Activated CD8-positive, alpha-beta T cell treated with anti-CD3 and anti-CD28 coated beads, Interleukin-2, amount 10 ng/mL, durations not matched to agents 7 days and 5 days (primary cell): Measurements from ENCODE around the gene MAPT. TPM values are rescaled to one million over a fixed set of nuclear protein-coding genes. Genes with fewer than 3 reads are reported as not detected.

Source experiments
- ATAC-seq: fragments of 150-1000 bp; cut with Tn5 transposase; one replicate; pipeline ENCODE4 v1.10.0; 2021; ENCODE audit warnings: moderate library complexity
- CTCF ChIA-PET: fragments of 350-600 bp; sonication (Branson Sonifier 250); formaldehyde crosslinking; loops from one replicate; lab custom pipeline; 2021; ENCODE audit warnings: antibody characterized with exemption; lab: Charles Lee
- POLR2A ChIA-PET: fragments of 350-600 bp; sonication (Branson Sonifier 250); formaldehyde crosslinking; loops from one replicate; lab custom pipeline; 2021; ENCODE audit warnings: antibody characterized with exemption; lab: Charles Lee
- DNase-seq: peaks from one replicate; pipeline ENCODE4 v3.0.0-alpha.2; 2020
- H3K27ac Mint-ChIP-seq: one replicate; pipeline ENCODE4 v1.8.0; 2021; ENCODE audit warnings: mild to moderate bottlenecking, mixed read lengths
- H3K27me3 Mint-ChIP-seq: one replicate; pipeline ENCODE4 v1.8.0; 2021; ENCODE audit warnings: low read depth, mixed read lengths
- H3K36me3 Mint-ChIP-seq: one replicate; pipeline ENCODE4 v1.8.0; 2021; ENCODE audit warnings: low read depth, mixed read lengths
- H3K4me1 Mint-ChIP-seq: one replicate; pipeline ENCODE4 v1.8.0; 2021; ENCODE audit warnings: low read depth, mixed read lengths
- H3K4me3 Mint-ChIP-seq: one replicate; pipeline ENCODE4 v1.8.0; 2021; ENCODE audit warnings: mild to moderate bottlenecking, mixed read lengths
- H3K9me3 Mint-ChIP-seq: one replicate; pipeline ENCODE4 v1.8.0; 2022; ENCODE audit warnings: mixed read lengths; ENCODE audit not compliant: insufficient read depth
- total RNA-seq, 2 experiments: library from RNA; stranded (reverse); gene quantifications; one replicate each; pipeline ENCODE4 v1.2.3, GENCODE V29; 2021

MAPT gene
- total RNA-seq, 2 experiments from 2014 or later, result 0.11 TPM; not detected in 1

DNA sequence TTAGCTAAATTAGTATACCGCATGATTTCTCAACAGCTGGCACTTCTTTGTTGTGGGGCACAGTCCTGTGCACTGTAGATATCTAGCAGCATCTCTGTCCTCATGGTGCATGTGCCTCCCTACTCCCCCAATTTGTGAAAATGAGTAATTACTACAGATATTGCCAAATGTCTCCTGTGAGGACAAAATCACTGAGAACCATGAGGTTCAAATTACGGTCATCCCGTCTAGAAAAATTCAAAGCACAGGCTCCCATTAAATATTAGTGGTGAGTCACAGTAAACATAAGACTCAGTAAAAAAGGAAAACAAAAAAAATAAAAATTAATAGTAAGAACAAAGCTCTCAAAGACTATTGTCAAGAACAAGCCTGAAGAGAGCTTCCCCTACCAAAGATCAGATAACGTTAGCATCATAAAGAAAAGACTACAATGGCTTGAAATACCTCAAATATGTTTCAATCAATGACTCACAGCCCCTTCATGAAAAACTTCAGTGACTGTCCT is 162.5 kb downstream of the MAPT start:
- POLR2A ChIA-PET, result interaction anchor here (0.7 to 1.2 kb wide), 2 partner anchors 9 to 28 kb away, joined by 6 read pairs; no protein-coding TSS in a partner anchor
- DNase-seq (no peak), ATAC-seq (no peak)
- no peaks in the 10 kb centered on the region for H3K27me3 Mint-ChIP-seq
- H3K4me3 Mint-ChIP-seq, result no peak overlapping the region
- CTCF ChIA-PET, result interaction anchor here (0.8 to 3.8 kb wide), 7 partner anchors 12 to 156 kb away, joined by 3 to 31 read pairs (median 4); partner anchors contain the start of gene KANSL1
- H3K9me3 Mint-ChIP-seq, result no peaks in the 10 kb centered on the region
- H3K36me3 Mint-ChIP-seq, result peaks cover 53% of the 10 kb centered on the region
- peaks cover 16% of the 10 kb centered on the region for H3K4me1 Mint-ChIP-seq
- H3K27ac Mint-ChIP-seq, result no peak overlapping the region

DNA sequence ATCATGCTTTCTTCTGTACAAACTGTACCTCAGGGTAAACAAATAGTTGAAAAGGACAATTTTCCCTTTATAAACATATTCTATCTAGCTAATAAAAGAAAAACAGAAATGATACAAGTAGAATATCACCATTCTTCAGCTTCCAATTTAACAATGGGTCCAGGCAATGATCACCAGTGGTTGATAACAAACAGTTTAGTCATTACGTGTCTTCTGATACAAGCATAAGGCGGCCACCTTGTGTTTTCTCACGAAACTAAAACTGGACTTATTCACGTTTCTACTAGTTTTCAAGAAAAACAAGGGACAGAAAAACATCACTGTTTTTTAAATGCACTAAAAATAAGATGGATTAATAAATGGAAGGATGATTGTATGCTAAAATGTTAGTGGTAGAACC is 163.0 kb downstream of the MAPT start:
- no peak for DNase-seq
- H3K4me1 Mint-ChIP-seq, result peaks cover 11% of the 10 kb centered on the region
- H3K27me3 Mint-ChIP-seq, result no peaks in the 10 kb centered on the region
- H3K36me3 Mint-ChIP-seq, result peaks cover 51% of the 10 kb centered on the region
- H3K27ac Mint-ChIP-seq, result no peak overlapping the region
- ChIA-PET CTCF (interaction anchor here (1.0 to 3.8 kb wide), 4 partner anchors 12 to 155 kb away, joined by 3 to 31 read pairs (median 8); partner anchors contain the start of gene KANSL1), POLR2A (interaction anchor here (0.7 to 1.2 kb wide), 2 partner anchors 9 to 29 kb away, joined by 6 read pairs; no protein-coding TSS in a partner anchor)
- H3K4me3 Mint-ChIP-seq, result no peak overlapping the region
- H3K9me3 Mint-ChIP-seq, result no peaks in the 10 kb centered on the region
- no peak for ATAC-seq

DNA sequence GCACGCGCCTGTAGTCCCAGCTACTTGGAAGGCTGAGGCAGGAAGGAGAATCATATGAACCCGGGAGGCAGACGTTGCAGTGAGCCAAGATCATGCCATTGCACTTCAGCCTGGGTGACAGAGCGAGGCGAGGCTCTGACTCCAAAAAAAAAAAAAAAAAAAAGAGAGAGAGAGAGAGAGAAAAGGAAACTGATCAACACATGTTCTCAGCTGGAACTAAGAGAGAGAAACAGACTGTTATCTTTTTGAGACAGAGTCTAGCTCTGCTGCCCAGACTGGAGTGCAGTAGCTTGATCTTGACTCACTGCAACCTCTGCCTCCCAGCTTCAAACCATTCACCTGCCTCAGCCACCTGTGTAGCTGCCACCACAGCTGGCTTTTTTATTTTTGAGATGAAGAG is 165.1 kb downstream of the MAPT start:
- Mint-ChIP-seq H3K9me3 (no peaks in the 10 kb centered on the region), H3K27ac (no peak overlapping the region), H3K4me1 (peaks cover 8% of the 10 kb centered on the region), H3K4me3 (no peak overlapping the region), H3K27me3 (no peaks in the 10 kb centered on the region), H3K36me3 (peaks cover 54% of the 10 kb centered on the region)
- ChIA-PET CTCF (interaction anchor here (1.2 to 3.8 kb wide), 2 partner anchors 14 to 154 kb away, joined by 3 to 31 read pairs; no protein-coding TSS in a partner anchor), POLR2A (interaction anchor here (0.5 kb wide), 1 partner anchor 115 kb away, joined by 4 read pairs; no protein-coding TSS in a partner anchor)
- DNase-seq (no peak), ATAC-seq (no peak)

- POLR2A ChIA-PET, result no interaction called here
- Mint-ChIP-seq H3K27ac (no peak overlapping the region), H3K4me3 (no peak overlapping the region), H3K9me3 (no peaks in the 10 kb centered on the region), H3K36me3 (peaks cover 56% of the 10 kb centered on the region), H3K27me3 (no peaks in the 10 kb centered on the region), H3K4me1 (peaks cover 8% of the 10 kb centered on the region)
- ATAC-seq, result no peak
- DNase-seq, result no peak
- CTCF ChIA-PET, result interaction anchor here (1.2 to 1.4 kb wide), 3 partner anchors 9 to 153 kb away, joined by 3 to 4 read pairs (median 3); no protein-coding TSS in a partner anchor
These were observed 166.1 kb downstream of the MAPT start for GRCh38 chr17:46060461-46060860.

- no peak overlapping the region for H3K4me3 Mint-ChIP-seq
- CTCF ChIA-PET, result interaction anchor here (1.2 kb wide), 1 partner anchor 10 kb away, joined by 5 read pairs; no protein-coding TSS in a partner anchor
- no peak overlapping the region for H3K27ac Mint-ChIP-seq
- POLR2A ChIA-PET, result no interaction called here
- peaks cover 61% of the 10 kb centered on the region for H3K36me3 Mint-ChIP-seq
- DNase-seq, result no peak
- H3K4me1 Mint-ChIP-seq, result peaks cover 7% of the 10 kb centered on the region
- ATAC-seq, result no peak
- no peaks in the 10 kb centered on the region for H3K27me3 Mint-ChIP-seq
- no peaks in the 10 kb centered on the region for H3K9me3 Mint-ChIP-seq
These were observed 167.1 kb downstream of the MAPT start for GRCh38 chr17:46061435-46061834.

- no peak for ATAC-seq
- H3K4me1 Mint-ChIP-seq, result peaks cover 5% of the 10 kb centered on the region
- no peaks in the 10 kb centered on the region for H3K27me3 Mint-ChIP-seq
- no peaks in the 10 kb centered on the region for H3K9me3 Mint-ChIP-seq
- CTCF ChIA-PET, result interaction anchor here (1.1 to 1.4 kb wide), 3 partner anchors 27 to 150 kb away, joined by 3 read pairs; no protein-coding TSS in a partner anchor
- peaks cover 62% of the 10 kb centered on the region for H3K36me3 Mint-ChIP-seq
- POLR2A ChIA-PET, result no interaction called here
- DNase-seq, result no peak
- no peak overlapping the region for H3K4me3 Mint-ChIP-seq
- H3K27ac Mint-ChIP-seq, result peak overlapping the region; percentile 28
These were observed 168.9 kb downstream of the MAPT start for GRCh38 chr17:46063241-46063640.

GRCh38 chr17:46064460-46064859 is 170.1 kb downstream of the MAPT start:
- no peak overlapping the region for H3K4me3 Mint-ChIP-seq

DNA sequence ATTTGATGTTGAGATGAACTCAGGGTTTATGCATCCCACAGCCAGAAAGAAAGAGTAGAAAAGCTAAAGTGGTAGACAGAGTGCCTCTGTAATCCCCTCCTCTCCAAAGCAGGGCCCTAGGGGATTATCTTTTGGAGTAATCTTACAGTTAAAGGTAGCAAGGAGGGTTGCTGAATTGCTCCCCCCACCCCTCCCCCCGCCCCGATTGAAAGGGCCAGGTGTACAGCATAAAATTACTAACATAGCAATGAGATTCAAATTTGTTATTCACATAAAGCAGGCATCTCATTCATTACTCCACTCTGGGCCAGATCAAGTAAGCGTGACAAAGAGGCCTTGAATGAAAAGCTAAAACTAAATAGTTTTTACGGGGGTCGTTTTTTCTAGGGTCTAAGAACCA is 177.4 kb downstream of the MAPT start:
- no peaks in the 10 kb centered on the region for H3K9me3 Mint-ChIP-seq
- H3K27me3 Mint-ChIP-seq, result no peaks in the 10 kb centered on the region
- ChIA-PET POLR2A (no interaction called here), CTCF (interaction anchor here (1.3 to 1.5 kb wide), 4 partner anchors 10 to 141 kb away, joined by 3 to 10 read pairs (median 6); no protein-coding TSS in a partner anchor)
- no peak for DNase-seq
- H3K4me3 Mint-ChIP-seq, result no peak overlapping the region
- no peak overlapping the region for H3K27ac Mint-ChIP-seq
- H3K4me1 Mint-ChIP-seq, result no peaks in the 10 kb centered on the region
- H3K36me3 Mint-ChIP-seq, result peaks cover 21% of the 10 kb centered on the region
- ATAC-seq, result no peak

More at GRCh38 chr17:46064460-46064859, 170.1 kb downstream of the MAPT start:
- Mint-ChIP-seq H3K9me3 (no peaks in the 10 kb centered on the region), H3K36me3 (peaks cover 52% of the 10 kb centered on the region), H3K4me1 (peaks cover 3% of the 10 kb centered on the region), H3K27ac (no peak overlapping the region), H3K27me3 (no peaks in the 10 kb centered on the region)
- ATAC-seq, result no peak
- POLR2A ChIA-PET, result no interaction called here
- DNase-seq, result no peak
- CTCF ChIA-PET, result interaction anchor here (0.8 kb wide), 1 partner anchor 18 kb away, joined by 3 read pairs; no protein-coding TSS in a partner anchor

GRCh38 chr17:46072998-46073397 is 178.6 kb downstream of the MAPT start:
- Mint-ChIP-seq H3K4me3 (no peak overlapping the region), H3K27ac (no peak overlapping the region), H3K9me3 (no peaks in the 10 kb centered on the region), H3K27me3 (no peaks in the 10 kb centered on the region), H3K36me3 (peaks cover 17% of the 10 kb centered on the region), H3K4me1 (no peaks in the 10 kb centered on the region)
- ChIA-PET CTCF (interaction anchor here (1.0 kb wide), 2 partner anchors 17 to 140 kb away, joined by 3 to 4 read pairs; no protein-coding TSS in a partner anchor), POLR2A (no interaction called here)
- DNase-seq, result no peak
- ATAC-seq, result no peak

DNA sequence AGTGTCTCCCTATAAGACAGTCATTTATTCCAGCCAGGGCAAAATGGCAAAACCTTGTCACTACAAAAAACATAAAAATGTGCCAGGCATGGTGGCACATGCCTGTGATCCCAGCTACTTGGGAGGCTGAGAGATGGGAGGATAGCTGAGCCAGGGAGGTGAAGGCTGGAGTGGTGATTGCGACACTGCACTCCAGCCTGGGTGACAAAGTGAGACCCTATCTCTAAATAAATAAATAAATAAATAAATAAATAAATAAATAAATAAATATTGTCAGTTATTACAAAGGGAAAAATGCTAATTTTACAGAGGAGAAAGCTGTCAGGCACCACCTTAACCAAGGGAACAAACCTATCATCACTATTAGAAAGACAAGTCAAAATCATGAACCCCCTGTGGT is 180.2 kb downstream of the MAPT start:
- Mint-ChIP-seq H3K36me3 (peaks cover 27% of the 10 kb centered on the region), H3K4me1 (no peaks in the 10 kb centered on the region), H3K9me3 (no peaks in the 10 kb centered on the region), H3K4me3 (no peak overlapping the region), H3K27me3 (no peaks in the 10 kb centered on the region), H3K27ac (no peak overlapping the region)
- ATAC-seq, result no peak
- ChIA-PET CTCF (interaction anchor here (1.0 kb wide), 1 partner anchor 19 kb away, joined by 3 read pairs; no protein-coding TSS in a partner anchor), POLR2A (no interaction called here)
- DNase-seq, result no peak
